ENCODE results near the gene IGSF11. TPM values are rescaled to one million over a fixed set of nuclear protein-coding genes. Genes with fewer than 3 reads are reported as not detected.

The IGSF11 gene
- total RNA-seq, 2 donors from 2014 or later = 0.27 to 0.50 TPM

DNA sequence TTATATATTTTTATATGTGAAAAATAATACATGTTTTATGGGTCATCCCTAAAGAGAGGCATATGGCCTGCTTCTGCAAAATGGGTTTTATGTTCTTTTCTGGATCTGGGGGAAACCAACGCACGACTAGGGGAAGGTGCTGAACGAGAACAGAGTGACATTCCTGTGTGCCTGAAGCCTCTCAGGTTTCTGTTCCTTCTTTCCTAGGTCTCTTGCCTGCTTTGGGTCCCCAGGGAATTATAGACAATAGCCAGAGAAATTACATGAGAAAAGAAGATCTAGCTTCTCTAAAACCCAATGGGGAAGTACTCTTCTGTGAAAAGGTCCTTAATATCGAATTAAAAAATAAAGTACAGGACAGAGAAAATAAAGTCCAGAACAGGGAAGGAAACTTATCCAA is 66.5 kb downstream of the IGSF11 start:
- DNase-seq (no peak), ATAC-seq (no peak)
- intact Hi-C loops (cut with DNase I, micrococcal nuclease) = no loop called here

DNA sequence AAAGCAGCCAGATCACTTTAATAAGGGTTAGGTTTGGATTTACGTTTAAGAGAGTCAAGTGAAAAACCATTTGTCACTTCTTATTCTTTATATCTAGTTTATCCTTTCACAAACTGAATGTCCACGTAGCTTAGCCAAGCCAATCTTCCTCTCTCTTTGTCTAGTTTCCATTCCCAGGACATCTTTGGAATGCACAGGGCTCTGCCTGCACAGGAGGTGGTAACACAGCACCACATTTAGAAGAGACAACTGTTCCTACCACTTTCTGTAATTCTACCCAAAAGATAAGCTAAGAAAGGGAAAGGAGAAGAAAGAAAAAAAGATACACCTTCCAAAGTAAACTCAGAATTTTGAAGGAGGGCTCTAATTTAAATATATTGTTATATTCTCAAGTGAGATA is 67.9 kb downstream of the IGSF11 start:
- ATAC-seq (no peak), DNase-seq (no peak)
- intact Hi-C loops (cut with DNase I, micrococcal nuclease) = no loop called here

DNA sequence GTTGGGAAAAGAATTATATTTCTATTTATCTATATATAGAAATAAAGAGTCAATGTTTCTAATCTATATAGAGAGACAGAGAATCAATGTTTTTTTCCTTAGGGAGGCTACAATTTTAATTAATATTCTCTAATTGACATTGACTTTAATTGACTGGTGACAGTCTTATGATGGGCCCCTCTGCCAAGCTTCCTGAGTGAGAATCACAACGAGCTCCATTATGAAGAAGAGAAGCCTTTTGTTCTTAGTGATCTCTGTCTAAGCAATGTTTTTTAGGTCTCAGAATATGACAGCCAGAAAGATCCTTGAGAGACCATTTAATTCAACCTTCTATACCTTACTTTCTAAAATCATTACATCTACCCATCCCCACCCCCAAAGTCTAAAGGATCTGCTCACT is 70.9 kb downstream of the IGSF11 start:
- intact Hi-C loops (cut with DNase I, micrococcal nuclease) = no loop called here
- DNase-seq = no peak
- no peak for ATAC-seq

DNA sequence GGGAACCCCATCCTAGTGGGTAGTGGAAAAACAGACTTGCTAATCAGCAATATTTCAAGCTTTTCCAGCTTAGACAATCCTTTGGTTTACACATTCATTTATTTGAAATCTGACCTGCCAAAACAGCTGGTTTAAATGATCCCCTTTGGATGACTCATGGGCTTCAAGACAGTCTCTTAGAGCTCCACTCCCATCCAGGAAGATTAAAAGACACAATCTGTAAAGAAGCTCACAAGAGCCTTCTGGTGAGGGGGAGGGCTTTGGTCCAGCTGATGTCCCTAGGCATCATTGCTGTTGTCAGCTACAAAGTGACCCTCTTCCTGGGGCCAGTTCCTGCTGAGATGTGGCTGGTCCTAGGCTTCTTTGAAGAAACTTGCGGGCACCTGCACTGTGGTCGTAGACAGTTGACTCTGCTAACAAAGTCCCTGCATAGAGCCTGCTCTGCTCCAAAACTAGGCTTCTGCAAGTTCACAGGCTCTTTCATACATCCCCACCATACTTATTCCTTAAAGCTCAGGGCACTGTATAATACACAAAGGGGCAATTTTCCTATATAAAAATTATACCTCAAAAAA is 73.7 kb downstream of the IGSF11 start:
- DNase-seq (no peak), ATAC-seq (no peak)
- intact Hi-C loops (cut with DNase I, micrococcal nuclease) = no loop called here

DNA sequence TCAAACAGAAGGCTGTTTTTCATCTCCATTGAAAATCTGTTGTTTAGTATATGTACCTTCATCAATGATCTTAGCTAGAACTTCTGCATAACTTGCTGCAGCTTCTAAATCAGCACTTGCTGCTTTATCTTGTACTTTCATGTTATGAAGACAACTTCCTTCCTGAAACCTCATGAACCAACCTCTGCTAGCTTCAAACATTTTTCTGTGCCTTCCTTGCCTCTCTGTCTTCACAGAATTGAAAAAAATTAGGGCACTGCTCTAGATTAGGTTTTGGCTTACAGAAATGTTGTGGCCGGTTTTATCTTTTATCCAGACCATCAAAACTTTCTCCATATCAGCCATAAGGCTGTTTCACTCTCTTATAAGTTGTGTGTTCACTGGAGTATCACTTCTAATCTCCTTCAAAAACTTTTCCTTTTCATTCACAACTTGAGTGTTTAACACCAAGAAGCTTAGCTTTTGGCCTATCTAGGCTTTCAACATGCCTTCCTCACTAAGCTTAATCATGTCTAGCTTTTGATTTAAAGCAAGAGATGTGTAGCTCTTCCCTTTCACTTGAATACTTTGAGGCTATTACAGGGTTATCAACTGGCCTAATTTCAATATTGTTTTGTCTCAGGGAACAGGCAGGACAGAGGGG is 78.6 kb downstream of the IGSF11 start:
- intact Hi-C loops (cut with DNase I, micrococcal nuclease) = no loop called here

DNA sequence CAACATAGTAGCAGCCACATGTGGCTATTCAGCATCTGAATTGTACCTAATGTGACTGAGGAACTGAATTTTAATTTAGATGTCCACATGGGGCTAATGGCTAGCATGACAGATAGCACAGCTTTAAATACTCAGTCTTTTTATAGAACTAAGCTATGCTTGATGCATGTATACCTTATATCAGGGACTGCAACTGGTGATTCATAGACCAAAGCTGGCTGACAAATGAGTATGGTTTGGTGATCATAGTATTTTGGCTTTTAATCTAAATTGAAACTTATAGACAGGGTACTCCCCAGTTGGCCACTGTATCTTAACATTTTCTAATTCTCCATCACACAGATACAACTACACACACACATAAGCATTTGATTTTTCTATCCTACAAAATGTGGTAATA is 83.6 kb downstream of the IGSF11 start:
- intact Hi-C loops (cut with DNase I, micrococcal nuclease) = no loop called here
- ATAC-seq (no peak), DNase-seq (no peak)

More for the DNA sequence above, 78.6 kb downstream of the IGSF11 start:
- ATAC-seq (no peak), DNase-seq (no peak)

DNA sequence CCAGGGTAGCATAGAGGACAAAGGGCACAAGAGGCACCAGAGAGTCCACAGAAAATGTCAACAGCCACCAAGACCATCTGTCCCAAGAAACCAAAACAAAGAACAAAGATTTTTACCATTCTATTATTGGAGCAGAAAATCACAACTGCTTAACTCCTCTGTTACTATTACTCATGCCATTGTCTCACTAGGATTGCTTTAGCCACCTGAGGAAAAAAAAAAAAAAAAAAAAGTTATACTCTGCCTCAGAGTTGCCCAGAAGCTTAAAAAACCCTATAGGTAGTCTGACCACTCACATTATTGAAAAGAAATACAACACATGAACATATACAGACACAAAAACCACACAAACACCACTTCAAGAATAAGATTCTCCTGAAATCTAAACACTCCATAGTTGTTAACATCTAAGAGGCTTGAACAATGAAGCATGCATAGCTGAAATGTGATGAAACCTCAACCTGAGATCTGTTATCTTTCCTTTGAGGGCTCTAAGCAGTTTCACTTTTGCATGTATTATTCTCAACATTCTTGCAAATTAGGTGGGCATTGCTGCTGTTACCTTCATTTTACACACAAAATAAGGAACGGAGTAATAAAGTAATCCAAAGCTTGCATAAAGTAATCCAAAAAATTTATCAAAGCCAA is 85.4 kb downstream of the IGSF11 start:
- DNase-seq (no peak), ATAC-seq (no peak)
- intact Hi-C loops (cut with DNase I, micrococcal nuclease) = loop anchor here in 1 of 2 donors (10.0 kb wide), 1 partner anchor 64 kb away; no protein-coding TSS in a partner anchor

DNA sequence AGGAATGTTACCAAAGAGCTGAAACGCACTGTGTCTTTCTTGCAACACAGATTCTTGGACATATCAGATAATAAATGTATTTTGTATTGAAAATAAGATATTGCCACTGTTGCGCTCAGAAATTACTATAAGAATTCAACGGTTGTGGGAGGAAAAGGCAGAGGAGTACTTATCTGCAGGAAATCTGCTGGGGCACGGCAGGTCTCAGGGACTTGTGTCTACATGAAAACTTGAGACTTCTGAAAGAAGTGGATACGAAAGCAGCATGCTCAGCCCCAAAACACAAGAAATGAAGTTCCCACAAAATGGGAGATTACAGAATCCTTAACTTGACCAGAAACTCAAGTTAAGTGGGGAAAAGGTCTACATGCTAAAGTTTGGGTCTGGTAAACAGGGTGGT is 86.5 kb downstream of the IGSF11 start:
- intact Hi-C loops (cut with DNase I, micrococcal nuclease) = loop anchor here in 1 of 2 donors (10.0 kb wide), 1 partner anchor 63 kb away; no protein-coding TSS in a partner anchor
- ATAC-seq (no peak), DNase-seq (no peak)

DNA sequence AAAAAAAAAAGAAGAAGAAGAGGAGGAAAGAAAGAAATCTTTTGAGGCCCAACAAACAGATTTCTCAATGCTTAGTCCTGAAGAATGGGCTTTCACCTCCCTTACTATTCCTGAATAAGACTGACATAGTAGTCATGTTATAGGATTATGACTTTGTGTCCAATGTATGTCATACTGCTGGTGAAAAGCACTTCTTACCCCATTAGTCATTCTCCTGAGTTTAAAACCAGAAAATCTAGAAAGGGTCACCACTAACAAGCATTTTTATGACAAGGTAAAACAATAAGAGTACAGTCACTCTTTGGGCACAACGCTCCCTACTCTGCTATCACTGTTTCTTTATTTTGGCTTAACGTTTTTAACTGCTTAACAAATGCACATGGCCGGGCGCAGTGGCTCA is 88.2 kb downstream of the IGSF11 start:
- intact Hi-C loops (cut with DNase I, micrococcal nuclease) = loop anchor here in 1 of 2 donors (10.0 kb wide), 1 partner anchor 62 kb away; no protein-coding TSS in a partner anchor
- no peak for ATAC-seq
- no peak for DNase-seq

DNA sequence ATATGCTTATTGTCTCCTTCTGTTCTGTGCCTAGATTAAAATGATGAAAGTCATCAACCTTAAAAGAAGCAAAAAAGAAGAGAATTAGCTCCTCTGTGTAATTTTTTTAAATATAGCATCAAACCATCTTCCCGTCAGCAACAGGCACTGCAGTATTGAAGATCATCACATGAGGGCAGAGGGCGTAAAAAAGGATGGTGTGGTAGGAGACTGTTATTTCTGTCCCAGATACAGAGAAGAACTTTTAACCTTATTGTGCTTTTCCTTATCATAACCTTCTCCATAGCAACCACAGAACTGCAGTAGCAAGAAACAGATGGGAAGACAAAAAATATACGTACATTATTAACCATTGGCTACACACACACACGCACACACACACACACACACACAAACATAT is 88.8 kb downstream of the IGSF11 start:
- ATAC-seq (no peak), DNase-seq (no peak)
- intact Hi-C loops (cut with DNase I, micrococcal nuclease) = loop anchor here in 1 of 2 donors (10.0 kb wide), 1 partner anchor 61 kb away; no protein-coding TSS in a partner anchor

DNA sequence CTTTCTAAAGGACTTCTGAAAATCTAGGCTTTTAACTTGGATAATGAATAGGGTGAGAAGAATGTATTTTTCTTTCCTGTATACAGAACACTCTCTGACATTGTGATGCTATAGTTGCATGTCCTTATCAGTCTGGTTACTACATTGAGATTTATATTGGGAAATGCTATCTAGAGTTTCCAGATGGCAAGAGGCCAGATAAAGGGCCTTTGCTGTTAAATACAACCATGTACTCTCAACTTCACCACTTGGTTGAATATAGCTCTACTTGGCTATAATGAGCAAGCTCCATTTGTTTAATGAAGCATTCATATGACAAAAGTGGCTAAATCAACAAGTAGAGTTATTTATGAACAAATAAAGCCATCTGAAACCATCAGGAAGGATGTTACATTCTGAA is 91.0 kb downstream of the IGSF11 start:
- intact Hi-C loops (cut with DNase I, micrococcal nuclease) = loop anchor here in 1 of 2 donors (10.0 kb wide), 1 partner anchor 59 kb away; no protein-coding TSS in a partner anchor
- DNase-seq = no peak
- no peak for ATAC-seq

DNA sequence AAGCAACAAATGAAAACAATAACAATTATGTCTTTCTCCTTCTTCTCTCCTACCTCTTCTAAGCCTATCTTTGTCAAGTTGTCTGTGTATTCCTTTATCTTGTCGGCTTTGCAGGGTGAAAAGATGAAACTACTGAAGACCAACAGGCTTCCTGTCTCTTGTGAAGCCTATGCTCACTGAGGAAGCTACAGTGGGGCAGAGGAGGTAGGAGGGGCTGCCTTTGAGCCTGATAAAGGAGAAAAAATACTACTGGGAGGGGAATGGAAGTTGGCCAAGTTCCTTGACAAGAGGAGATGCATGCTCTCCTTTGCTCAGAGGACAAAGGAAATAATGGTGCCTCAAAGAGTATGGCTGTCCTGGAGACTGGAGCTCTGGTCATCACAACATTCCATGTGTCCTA is 92.0 kb downstream of the IGSF11 start:
- no peak for DNase-seq
- ATAC-seq = no peak

DNA sequence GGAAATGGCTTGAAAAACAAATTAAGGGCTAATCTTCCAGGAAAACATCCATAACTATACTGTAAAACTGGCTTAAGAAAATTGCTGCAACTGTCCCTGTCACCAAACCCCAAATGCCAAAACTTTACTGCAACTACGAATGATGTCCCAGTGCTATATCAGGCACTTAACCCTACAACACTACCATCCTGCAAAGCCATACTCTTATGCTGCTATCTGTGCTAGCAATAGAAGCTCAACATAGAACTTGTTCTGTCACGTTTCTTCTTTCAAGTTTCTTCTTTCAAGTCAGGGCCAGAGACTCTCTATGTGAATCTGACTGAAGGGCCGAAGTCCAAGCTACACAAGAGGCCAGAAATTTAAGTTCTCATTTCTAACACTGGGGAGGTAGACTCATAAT is 92.5 kb downstream of the IGSF11 start:
- DNase-seq (no peak), ATAC-seq (no peak)
- intact Hi-C loops (cut with DNase I, micrococcal nuclease) = loop anchor here in 1 of 2 donors (10.0 kb wide), 1 partner anchor 57 kb away; no protein-coding TSS in a partner anchor

More for the DNA sequence above, 92.0 kb downstream of the IGSF11 start:
- intact Hi-C loops (cut with DNase I, micrococcal nuclease) = loop anchor here in 1 of 2 donors (10.0 kb wide), 1 partner anchor 58 kb away; no protein-coding TSS in a partner anchor

DNA sequence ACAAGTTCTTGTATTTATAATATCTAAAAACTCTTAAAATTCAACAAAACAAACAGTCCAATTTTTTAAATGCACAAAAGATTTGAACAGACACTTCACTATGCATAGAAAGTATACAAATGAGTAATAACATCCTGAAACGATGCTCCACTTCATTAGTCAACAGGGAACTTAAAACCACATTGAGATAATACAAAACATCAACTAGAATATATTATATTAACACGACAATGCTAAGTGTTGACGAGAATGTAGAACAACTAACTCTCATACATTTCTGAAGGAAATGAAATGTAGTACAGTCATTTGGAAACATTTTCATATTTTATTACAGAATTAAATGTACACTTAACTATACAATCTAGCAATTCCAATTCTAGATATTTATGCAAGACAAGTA is 93.4 kb downstream of the IGSF11 start:
- no peak for DNase-seq
- intact Hi-C loops (cut with DNase I, micrococcal nuclease) = loop anchor here in 1 of 2 donors (10.0 kb wide), 1 partner anchor 56 kb away; no protein-coding TSS in a partner anchor
- no peak for ATAC-seq

DNA sequence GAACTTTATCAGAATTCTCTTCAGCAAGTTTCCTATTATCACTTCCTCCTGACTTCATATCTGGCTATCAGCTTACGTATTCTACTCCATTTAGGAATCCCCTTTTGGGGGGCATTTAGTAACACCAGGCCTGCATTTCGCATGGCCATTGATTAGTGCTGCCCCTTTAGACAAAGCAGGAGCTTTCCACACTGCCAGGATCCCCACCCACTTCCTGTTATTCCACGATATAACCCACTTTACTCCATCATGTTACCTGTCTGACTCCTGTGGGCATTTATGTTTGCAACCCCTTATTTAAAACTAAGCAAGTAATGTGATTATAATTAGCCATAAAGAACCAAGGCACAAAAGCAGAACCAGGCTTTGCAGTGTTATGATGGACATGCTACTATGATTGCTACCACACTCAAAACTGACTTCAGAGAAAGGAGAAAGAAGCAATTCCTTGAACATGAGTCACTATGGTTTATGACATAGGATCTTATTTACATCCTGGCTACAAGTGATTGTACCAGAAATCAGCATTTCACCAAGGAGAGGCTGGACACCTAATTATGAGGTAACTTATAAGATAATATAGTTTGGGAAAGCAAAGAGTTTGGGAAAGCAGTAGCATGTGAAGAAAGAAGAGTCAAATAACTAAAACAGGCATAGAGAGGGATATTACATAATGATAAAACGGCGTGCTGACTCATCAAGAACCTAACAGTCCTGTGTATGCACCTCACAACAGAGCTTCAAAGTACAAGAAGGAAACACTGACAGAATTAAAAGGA is 96.3 kb downstream of the IGSF11 start:
- no peak for ATAC-seq
- DNase-seq = no peak
- intact Hi-C loops (cut with DNase I, micrococcal nuclease) = no loop called here

DNA sequence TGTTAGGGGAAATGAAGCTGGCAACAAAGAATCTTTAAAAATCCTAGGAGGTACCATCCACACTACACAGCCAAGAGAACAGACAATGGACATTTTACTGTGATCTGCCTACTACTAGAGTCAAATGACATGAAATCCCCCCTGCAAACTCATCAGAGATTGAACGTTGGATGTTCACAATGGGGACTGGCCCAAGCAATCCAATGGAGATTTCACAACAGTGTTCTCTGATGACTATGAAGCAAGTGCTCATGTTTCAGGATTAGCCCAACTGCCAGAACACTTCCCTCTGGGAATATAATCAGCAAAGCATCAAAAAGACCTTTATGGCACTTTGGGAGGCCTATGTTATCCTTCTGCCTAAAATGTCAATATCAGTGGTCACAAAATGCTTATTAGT is 97.8 kb downstream of the IGSF11 start:
- intact Hi-C loops (cut with DNase I, micrococcal nuclease) = no loop called here
- ATAC-seq = no peak
- no peak for DNase-seq

DNA sequence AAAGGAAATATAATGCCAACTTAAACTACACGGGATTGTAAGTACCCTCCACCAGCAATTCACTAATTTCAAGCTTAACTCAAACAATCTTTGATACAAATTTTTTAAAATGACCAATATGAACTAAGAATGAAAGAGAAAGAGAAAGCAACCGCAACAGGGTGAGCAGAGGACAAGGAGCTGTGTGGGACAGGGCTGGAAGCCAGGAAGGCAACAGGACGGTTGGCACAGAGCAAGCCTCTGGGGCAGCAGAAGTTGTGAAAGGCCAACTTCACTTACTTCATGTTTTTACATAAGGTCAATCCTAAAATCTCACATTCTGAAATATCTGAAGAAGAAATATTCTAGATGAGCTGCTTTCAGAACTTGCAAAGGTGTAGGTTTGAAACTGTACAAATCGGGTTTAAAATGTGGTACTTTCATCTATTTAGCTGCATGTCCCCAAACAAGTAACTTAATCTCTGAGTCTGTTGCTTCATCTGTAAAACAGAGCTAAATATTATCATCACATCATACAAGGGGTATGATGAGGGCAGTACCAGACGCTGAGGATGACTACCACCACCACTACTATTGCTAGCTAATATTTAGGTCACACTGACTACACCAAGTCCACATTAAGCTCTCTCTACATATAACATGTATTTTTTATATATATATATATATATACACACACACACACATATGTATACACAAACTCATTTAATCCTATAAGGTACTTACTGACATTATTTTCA is 101.7 kb downstream of the IGSF11 start:
- intact Hi-C loops (cut with DNase I, micrococcal nuclease) = no loop called here
- ATAC-seq = no peak
- DNase-seq = no peak

DNA sequence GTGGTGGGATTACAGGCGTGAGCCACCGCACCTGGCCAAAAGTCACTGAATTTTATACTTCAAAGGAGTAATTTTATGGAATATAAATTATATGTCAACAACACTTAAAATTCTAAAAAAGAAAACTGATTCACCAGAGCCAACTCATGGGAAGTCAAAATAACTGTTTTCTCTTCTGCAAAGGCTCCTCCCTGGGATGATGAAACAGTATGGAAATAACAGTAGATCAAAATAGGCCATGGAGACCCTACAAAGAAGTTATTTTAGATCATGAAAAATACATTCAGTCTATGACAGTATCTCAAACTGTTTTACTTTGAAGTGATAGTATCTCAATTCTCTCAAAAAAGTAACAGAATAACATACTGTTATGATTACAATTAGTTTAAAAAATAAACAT is 102.7 kb downstream of the IGSF11 start:
- intact Hi-C loops (cut with DNase I, micrococcal nuclease) = no loop called here
- no peak for DNase-seq
- no peak for ATAC-seq

DNA sequence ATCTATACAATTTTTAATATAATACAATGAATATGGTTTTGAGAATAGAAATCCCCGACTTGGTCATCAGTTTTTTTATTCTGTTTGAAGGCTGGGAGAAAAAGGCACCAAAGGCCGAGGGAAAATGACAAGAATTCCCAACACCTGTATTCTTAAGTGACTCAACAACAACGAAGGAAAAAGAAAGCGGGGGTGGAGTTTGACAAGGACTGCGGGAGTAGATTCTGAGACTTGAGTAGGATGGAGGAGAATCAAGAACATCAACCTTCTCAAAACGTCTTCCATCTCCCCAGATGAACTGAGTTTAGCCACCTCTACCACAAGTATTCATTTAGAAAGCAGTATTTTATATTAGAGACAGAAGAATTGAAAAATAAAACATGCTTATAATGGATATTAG is 107.2 kb downstream of the IGSF11 start:
- DNase-seq = no peak
- intact Hi-C loops (cut with DNase I, micrococcal nuclease) = no loop called here
- no peak for ATAC-seq
